Epithelial cell of esophagus (primary cell): Measurements from ENCODE around the gene ZNF155.
A peak's percentile ranks its signal among the peaks of the same experiment; 100 is the strongest.
"Not testable (repeated sequence)": the region's sequence is repeated elsewhere in the genome, so short reads cannot be mapped to it uniquely, and the experiment has no call there.

Source experiments
- DNase-seq: peaks from one replicate; pipeline ENCODE4 v3.0.0; 2010; ENCODE audit warnings: low read depth
- H3K4me3 ChIP-seq: 2 replicates; pipeline ENCODE4 v1.5.1; 2011; ENCODE audit warnings: mild to moderate bottlenecking, low read length, control low read depth
- TF ChIP-seq, protein P1 (sequence below): IDR thresholded peaks from 2 replicates; pipeline ENCODE4 v1.5.1; 2011; ENCODE audit warnings: low read depth, mild to moderate bottlenecking, low read length, control low read depth, inconsistent platforms; ENCODE audit not compliant: insufficient read depth; ENCODE audit errors: missing control alignments

The ZNF155 gene

GRCh38 chr19:43983912-43984686, at the start of gene ZNF155:
Gene ZNF155, plus strand, starts transcription at chr19:43984188. Its CDS starts 4,356 bp downstream, at chr19:43988544.
- DNase-seq: peak; percentile 96
- peak within 1 kb of the TSS; percentile 96 for H3K4me3 ChIP-seq
- TF ChIP-seq, protein P1, sequence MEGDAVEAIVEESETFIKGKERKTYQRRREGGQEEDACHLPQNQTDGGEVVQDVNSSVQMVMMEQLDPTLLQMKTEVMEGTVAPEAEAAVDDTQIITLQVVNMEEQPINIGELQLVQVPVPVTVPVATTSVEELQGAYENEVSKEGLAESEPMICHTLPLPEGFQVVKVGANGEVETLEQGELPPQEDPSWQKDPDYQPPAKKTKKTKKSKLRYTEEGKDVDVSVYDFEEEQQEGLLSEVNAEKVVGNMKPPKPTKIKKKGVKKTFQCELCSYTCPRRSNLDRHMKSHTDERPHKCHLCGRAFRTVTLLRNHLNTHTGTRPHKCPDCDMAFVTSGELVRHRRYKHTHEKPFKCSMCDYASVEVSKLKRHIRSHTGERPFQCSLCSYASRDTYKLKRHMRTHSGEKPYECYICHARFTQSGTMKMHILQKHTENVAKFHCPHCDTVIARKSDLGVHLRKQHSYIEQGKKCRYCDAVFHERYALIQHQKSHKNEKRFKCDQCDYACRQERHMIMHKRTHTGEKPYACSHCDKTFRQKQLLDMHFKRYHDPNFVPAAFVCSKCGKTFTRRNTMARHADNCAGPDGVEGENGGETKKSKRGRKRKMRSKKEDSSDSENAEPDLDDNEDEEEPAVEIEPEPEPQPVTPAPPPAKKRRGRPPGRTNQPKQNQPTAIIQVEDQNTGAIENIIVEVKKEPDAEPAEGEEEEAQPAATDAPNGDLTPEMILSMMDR: no peak

DNA sequence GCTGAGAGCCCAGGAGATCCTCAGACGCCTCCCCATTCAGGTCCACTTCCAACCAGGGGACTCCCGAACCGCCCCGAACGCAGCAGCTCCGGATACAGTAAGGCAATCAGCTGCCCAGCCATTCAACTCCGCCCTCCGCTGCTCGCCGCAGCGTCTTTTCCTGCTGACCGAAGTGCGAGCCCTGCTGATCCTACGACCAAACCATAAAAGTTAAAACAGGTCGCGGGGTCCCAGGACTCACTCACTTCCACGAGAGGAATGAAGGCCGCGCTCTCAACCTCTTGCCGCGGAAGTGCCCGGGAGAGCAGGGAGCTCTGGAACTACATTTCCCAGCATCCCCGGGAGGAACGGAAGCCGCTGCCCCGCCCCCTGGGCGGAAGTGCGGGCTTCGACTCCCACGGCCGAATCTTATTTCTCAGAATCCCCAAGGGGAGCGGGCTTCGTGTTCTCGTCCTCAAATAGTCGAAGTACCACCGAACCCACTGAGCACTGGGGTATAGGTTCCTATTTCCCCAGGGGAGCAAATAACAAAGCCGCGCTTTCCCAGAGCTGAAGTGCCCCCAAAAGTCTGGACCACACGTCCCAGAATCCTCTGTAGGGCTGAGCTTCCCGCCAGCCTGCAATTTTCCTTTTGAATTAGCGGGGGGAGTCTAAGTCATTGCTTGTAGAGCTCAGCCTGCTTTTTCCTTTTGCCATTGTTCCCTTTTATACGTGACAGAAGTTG, 48.8 kb upstream of the ZNF155 start, which contains the start of gene ZNF45:
Gene ZNF45, minus strand, starts transcription at position 298 of the 724 bp plus-strand sequence. CDS start 13,097 bp downstream, outside the sequence.
- H3K4me3 ChIP-seq: peak within 1 kb of the TSS; percentile 86
- peak; percentile 88 for DNase-seq
- TF ChIP-seq, protein P1: no peak

GRCh38 chr19:43936188-43936587, 47.8 kb upstream of the ZNF155 start:
- TF ChIP-seq, protein P1: no peak
- no peak overlapping the region for H3K4me3 ChIP-seq
- DNase-seq: no peak

DNA sequence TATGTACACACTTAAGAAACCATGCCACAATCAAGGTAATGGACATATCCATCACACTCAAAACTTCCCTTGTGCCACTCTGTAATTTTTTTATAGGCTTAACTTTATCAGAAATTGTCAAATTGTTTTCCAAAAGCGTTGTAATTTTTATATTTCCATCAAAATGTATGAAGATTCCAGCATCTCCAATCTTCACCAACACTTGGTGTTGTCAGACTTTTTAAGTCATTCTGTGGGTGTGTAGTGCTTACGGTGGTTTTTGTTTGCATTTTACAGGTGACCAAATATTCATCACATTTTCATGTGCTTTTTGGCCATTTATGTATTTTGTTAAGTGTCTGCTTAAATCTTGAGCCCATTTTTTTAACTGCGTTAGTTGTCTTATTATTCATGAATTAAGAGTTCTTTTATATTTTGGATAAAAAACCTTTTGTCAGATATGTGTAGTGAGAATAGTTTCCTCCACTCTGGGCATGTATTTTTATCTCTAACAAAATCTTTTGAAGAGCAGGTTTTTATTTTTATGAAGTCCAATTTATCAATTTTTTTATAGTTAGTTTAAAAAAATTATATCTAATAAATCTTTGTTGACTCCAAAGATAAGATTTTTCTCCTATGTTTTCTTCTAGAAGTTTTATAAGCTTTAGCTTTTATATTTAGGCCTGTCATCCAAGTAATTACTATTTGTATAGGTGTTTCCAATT, 44.3 kb upstream of the ZNF155 start:
- DNase-seq: no peak
- no peak overlapping the region for H3K4me3 ChIP-seq
- TF ChIP-seq, protein P1: no peak

GRCh38 chr19:43940719-43941118, 43.3 kb upstream of the ZNF155 start:
- no peak for DNase-seq
- H3K4me3 ChIP-seq: no peak overlapping the region
- TF ChIP-seq, protein P1: no peak

DNA sequence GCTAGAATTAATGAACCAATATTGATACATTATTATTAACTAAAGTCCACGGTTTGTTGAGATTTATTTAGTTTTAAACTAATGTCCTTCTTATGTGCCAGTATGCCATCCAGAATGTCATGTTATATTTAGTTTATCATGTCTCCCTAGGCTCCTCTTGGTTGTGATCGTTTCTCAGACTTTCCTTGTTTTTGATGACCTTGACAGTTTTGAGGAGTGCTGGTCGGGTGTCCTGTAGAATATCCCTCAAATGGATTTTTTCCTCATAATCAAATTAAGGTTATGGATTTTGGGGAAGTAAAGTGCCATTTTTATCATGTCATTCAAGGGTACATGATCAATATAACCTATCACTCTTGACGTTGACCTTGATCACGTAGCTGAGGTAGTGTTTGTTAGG, 42.8 kb upstream of the ZNF155 start:
- no peak for DNase-seq
- H3K4me3 ChIP-seq: no peak overlapping the region
- TF ChIP-seq, protein P1: no peak

- DNase-seq, H3K4me3 ChIP-seq: not testable (repeated sequence)
Observed at GRCh38 chr19:43947412-43947811, 36.6 kb upstream of the ZNF155 start.

DNA sequence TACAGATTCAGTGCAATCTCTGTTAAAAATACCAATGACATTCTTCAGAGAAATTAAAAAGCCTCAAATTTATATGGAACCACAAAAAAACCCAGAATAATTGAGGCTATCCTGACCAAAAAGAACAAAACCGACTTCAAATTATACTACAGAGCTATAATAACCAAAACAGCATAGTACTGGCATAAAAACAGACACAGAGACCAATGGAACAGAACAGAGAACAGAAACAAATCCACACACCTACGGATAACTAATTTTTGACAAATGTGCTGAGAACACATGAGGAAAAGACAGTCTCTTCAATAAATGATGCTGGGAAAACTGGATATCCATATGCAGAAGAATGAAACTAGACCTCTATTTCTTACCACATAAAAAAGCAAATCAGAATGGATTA, 34.2 kb upstream of the ZNF155 start:
- H3K4me3 ChIP-seq, DNase-seq: not testable (repeated sequence)
